Dendritic cell treated with granulocyte-macrophage colony-stimulating factor and Interleukin-4, amounts not matched to agents 40 ng/mL and 50 ng/mL, for 4 days (primary cell): Measurements from ENCODE around the gene INPP5J.
"Not testable (repeated sequence)": the region's sequence is repeated elsewhere in the genome, so short reads cannot be mapped to it uniquely, and the experiment has no call there.

ENCODE experiments used
- H3K27ac Mint-ChIP-seq: one replicate; pipeline ENCODE4 v1.8.0; 2022; ENCODE audit warnings: mild to moderate bottlenecking, mixed read lengths
- H3K27me3 Mint-ChIP-seq: one replicate; pipeline ENCODE4 v1.8.0; 2022; ENCODE audit warnings: mild to moderate bottlenecking, mixed read lengths
- H3K36me3 Mint-ChIP-seq: one replicate; pipeline ENCODE4 v1.8.0; 2022; ENCODE audit warnings: low read depth, mixed read lengths
- H3K4me1 Mint-ChIP-seq: one replicate; pipeline ENCODE4 v1.8.0; 2022; ENCODE audit warnings: low read depth, mixed read lengths
- H3K4me3 Mint-ChIP-seq: one replicate; pipeline ENCODE4 v1.8.0; 2022; ENCODE audit warnings: mild to moderate bottlenecking, moderate library complexity, mixed read lengths
- H3K9me3 Mint-ChIP-seq: one replicate; pipeline ENCODE4 v1.8.0; 2022; ENCODE audit warnings: mixed read lengths
- intact Hi-C: fragments of 100-400 bp; cut with micrococcal nuclease; formaldehyde crosslinking; loops from one replicate; pipeline ENCODE4 v1.15.0; 2022

The INPP5J gene

DNA sequence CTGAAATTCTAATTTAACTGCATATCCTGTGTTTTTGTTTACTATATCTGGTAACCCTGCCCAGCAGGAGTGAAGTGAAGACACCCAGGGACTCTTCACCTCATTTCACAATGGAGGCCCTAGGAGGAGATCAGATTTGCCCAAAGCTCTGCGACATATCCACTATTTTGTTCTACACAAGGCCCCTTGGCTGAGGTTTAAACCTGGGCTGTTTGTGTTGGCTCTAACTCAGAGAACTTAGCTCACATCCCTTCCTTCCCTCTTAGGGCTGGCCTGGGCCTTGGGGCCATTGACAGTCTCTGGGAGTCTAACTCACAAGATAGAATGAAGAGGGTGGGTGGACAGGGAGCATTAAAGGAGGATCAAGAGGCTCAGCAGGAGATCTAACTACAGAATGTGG is 25.7 kb downstream of the INPP5J start:
- intact Hi-C loops = loop anchor here (2.0 to 5.0 kb wide), 4 partner anchors 41 to 386 kb away; partner anchors contain the start of gene SELENOM
- Mint-ChIP-seq H3K4me3 (no peak overlapping the region), H3K9me3 (peaks cover 10% of the 10 kb centered on the region), H3K36me3 (no peaks in the 10 kb centered on the region), H3K27me3 (peaks cover 5% of the 10 kb centered on the region), H3K4me1 (peaks cover 7% of the 10 kb centered on the region), H3K27ac (no peak overlapping the region)

DNA sequence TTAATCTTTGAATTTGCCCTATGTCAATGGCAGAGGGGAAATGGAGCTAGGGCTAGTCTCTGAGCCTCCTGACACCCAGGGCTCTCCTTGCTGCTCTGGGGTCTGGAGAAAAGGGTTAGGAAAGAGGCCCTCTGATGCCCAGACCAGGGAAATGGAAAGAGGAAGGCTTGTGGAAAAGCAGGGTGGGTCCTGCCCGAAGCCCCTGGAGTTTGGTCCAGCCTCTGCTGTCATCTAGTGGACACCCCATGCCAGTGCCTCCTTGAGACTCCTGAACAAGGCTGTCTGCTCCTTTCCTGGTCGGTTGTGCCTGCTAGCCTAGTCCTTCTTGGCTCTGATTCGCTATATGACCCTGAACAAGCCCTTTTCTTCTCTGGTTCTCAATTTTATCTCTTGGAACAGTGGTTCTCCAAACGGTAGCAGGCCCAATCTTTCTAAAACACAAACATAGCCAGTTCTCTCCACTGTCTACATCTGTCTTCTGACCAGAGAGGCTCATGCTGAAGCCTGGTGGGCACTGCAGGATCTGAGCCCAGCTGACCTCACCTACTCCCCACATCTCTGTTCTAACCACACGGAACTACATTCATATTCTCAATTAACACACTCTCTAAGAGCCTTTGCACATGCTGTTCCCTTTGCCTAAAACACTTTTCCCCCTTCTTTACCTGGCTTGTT is 26.3 kb downstream of the INPP5J start:
- peaks cover 10% of the 10 kb centered on the region for H3K9me3 Mint-ChIP-seq
- H3K4me1 Mint-ChIP-seq = peaks cover 7% of the 10 kb centered on the region
- no peak overlapping the region for H3K4me3 Mint-ChIP-seq
- peaks cover 5% of the 10 kb centered on the region for H3K27me3 Mint-ChIP-seq
- H3K36me3 Mint-ChIP-seq = no peaks in the 10 kb centered on the region
- H3K27ac Mint-ChIP-seq = no peak overlapping the region
- intact Hi-C loops = loop anchor here (2.0 to 5.0 kb wide), 4 partner anchors 42 to 387 kb away; partner anchors contain the start of gene SELENOM

DNA sequence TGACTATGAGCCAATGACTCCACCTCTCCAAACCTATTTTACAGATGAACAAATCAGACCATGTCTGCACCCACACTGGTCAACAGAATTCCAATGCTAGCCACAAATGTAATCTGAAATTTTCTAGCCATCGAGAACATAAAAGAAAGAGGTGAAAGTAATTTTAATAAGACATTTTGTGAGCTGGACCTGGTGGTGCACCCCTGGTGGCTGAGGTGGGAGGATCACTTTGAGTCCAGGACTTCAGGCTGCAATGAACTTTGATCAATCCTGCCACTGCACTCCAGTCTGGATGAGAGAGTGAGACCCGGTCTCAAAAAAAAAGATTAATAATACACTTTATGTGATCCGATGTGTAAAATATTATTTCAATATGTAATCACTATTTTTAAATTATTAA is 27.8 kb downstream of the INPP5J start:
- Mint-ChIP-seq H3K4me1 (peaks cover 7% of the 10 kb centered on the region), H3K27me3 (peaks cover 4% of the 10 kb centered on the region), H3K36me3 (no peaks in the 10 kb centered on the region), H3K4me3 (no peak overlapping the region), H3K27ac (no peak overlapping the region), H3K9me3 (peaks cover 10% of the 10 kb centered on the region)
- intact Hi-C loops = no loop called here

DNA sequence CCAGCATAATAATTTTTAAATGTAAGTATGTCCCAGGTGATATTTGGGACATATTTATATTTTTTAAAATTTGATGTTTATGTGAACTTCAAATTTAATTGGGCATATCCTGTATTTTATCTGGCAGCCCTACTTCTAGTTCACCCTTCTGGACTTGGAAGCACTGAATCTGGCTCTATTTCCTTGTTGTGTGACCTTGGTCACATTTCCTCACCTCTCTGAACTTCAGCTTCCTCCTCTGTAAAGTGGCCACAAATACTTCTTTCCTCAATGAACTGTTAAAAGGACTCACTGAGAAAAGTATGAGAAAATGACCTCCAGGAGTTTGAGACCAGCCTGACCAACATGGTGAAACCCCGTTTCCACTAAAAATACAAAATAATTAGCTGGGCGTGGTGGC is 29.1 kb downstream of the INPP5J start:
- intact Hi-C loops = no loop called here
- H3K36me3 Mint-ChIP-seq = no peaks in the 10 kb centered on the region
- H3K4me1 Mint-ChIP-seq = peaks cover 7% of the 10 kb centered on the region
- peaks cover 10% of the 10 kb centered on the region for H3K9me3 Mint-ChIP-seq
- H3K27me3 Mint-ChIP-seq = peaks cover 4% of the 10 kb centered on the region
- H3K27ac Mint-ChIP-seq = no peak overlapping the region
- no peak overlapping the region for H3K4me3 Mint-ChIP-seq

DNA sequence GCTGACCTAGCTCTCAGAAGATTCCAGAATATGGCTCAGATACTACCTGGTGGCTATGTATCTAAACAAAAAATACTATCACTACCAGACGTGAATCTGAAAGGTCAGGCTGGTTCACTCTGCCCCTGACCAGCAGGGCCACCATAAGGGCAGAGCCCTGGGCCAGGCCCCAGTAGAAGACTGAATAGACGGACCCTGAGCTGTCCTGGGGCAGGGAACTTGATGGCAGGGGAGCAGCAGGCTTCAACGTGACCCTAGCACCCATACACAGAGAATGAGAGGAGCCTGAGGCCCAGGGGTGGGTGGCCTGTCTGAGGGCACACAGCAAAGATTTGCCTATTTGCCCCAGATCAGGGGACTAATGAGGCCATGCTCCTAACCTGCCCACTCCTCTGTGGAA is 30.6 kb downstream of the INPP5J start:
- no peak overlapping the region for H3K4me3 Mint-ChIP-seq
- H3K9me3 Mint-ChIP-seq = no peaks in the 10 kb centered on the region
- H3K27ac Mint-ChIP-seq = no peak overlapping the region
- peaks cover 8% of the 10 kb centered on the region for H3K27me3 Mint-ChIP-seq
- H3K36me3 Mint-ChIP-seq = no peaks in the 10 kb centered on the region
- peaks cover 7% of the 10 kb centered on the region for H3K4me1 Mint-ChIP-seq
- intact Hi-C loops = no loop called here

DNA sequence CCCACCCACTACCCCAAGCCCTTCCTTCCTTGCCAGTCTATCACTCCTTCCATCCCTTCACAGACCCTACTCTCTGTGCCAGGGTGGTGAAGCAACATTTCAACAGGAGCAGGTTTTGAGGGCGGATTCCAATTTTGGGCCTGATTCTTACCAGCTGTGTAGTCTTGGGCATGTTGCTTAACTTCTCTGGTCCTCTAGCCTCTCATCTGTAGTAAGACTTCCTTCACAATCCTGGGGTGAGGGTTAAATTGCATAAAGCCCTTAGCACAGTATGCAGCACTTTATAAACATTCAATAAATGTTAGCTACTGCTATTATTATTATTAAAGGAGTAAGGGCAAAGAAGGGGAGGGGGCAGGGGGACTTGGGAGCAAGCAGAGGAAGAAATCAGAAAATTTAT is 32.2 kb downstream of the INPP5J start:
- peaks cover 10% of the 10 kb centered on the region for H3K27me3 Mint-ChIP-seq
- peaks cover 9% of the 10 kb centered on the region for H3K4me1 Mint-ChIP-seq
- intact Hi-C loops = no loop called here
- peaks cover 3% of the 10 kb centered on the region for H3K36me3 Mint-ChIP-seq
- H3K9me3 Mint-ChIP-seq = no peaks in the 10 kb centered on the region
- H3K27ac Mint-ChIP-seq = no peak overlapping the region
- no peak overlapping the region for H3K4me3 Mint-ChIP-seq

DNA sequence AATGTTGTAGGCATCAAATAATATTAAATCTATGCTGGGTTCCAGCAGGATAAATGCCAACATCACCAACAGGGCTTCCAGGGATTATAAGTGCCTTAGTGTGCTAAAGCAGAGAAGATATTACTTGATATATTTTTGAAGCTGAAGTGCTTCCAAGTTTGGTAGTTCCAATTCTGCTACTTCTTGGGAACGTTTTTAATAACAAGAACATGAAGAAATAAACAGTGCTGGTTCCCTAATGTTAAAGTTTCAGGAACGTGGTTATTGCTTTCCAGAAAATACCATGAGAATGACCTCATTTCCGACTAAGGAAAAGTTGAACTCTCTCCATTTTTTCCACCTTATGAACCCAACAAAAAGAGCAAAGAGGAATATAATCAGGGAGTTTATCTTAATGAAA is 32.7 kb downstream of the INPP5J start:
- no peak overlapping the region for H3K4me3 Mint-ChIP-seq
- peaks cover 9% of the 10 kb centered on the region for H3K4me1 Mint-ChIP-seq
- peaks cover 7% of the 10 kb centered on the region for H3K36me3 Mint-ChIP-seq
- intact Hi-C loops = no loop called here
- no peak overlapping the region for H3K27ac Mint-ChIP-seq
- H3K9me3 Mint-ChIP-seq = no peaks in the 10 kb centered on the region
- H3K27me3 Mint-ChIP-seq = peaks cover 8% of the 10 kb centered on the region

DNA sequence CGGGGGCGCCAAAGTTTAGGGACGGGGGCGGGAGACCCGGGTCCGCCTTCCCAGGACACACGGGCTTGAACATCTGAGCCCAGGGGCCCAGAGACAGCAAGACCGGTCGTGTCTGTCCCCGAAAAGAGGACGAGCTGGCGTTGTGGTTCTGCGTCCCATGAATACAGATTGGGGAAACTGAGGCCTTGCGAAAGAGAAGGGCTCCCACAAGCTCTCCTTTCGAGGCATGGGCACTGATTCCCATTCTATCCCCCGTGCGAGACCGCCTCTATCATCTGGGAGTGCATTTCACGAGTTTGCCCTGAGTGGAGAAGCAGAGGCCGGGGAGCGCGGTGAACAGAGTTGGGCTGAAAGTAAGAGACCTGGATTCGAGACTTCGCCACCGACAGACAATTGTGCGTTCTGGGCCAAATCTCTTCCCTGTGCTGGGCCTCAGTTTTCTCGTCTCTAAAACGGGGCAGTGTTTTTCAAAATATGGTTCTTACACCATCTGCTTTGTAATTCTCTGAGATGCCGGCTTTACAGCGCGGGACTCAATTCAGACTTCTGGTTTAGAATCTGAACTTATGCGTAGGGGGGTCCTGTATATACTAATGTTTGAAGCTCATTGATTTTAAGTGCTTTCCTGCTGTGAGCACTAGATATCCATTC is 37.7 kb downstream of the INPP5J start:
- H3K4me1 Mint-ChIP-seq = peaks cover 39% of the 10 kb centered on the region
- intact Hi-C loops = loop anchor here (5.0 kb wide), 1 partner anchor 73 kb away; no protein-coding TSS in a partner anchor
- H3K9me3 Mint-ChIP-seq = no peaks in the 10 kb centered on the region
- H3K27me3 Mint-ChIP-seq = peaks cover 7% of the 10 kb centered on the region
- H3K36me3 Mint-ChIP-seq = peaks cover 29% of the 10 kb centered on the region
- H3K27ac Mint-ChIP-seq = peak overlapping the region; percentile 93
- H3K4me3 Mint-ChIP-seq = peak overlapping the region; percentile 91

DNA sequence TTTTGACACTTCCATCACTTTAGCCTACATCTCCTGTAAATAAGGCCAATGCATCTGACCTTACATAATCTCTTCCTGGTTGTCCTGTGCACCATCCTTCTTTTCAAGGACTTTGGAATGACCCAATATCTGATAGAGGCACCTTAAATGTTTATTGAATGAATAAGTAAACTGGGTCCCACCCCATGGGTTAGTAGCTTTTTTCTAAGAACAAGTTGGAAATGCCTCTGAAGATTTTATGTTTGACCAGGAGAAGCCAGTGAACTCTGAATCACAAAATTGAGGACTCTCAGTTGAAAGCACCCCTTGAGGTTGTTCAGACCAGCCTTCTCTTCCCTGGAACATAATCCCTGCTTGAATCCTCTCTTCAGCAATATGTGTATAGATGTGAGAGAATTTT is 38.6 kb downstream of the INPP5J start:
- Mint-ChIP-seq H3K36me3 (peaks cover 38% of the 10 kb centered on the region), H3K27me3 (peaks cover 7% of the 10 kb centered on the region), H3K9me3 (no peaks in the 10 kb centered on the region), H3K27ac (no peak overlapping the region), H3K4me1 (peaks cover 45% of the 10 kb centered on the region), H3K4me3 (peak overlapping the region; percentile 91)
- intact Hi-C loops = loop anchor here (5.0 kb wide), 1 partner anchor 74 kb away; no protein-coding TSS in a partner anchor

DNA sequence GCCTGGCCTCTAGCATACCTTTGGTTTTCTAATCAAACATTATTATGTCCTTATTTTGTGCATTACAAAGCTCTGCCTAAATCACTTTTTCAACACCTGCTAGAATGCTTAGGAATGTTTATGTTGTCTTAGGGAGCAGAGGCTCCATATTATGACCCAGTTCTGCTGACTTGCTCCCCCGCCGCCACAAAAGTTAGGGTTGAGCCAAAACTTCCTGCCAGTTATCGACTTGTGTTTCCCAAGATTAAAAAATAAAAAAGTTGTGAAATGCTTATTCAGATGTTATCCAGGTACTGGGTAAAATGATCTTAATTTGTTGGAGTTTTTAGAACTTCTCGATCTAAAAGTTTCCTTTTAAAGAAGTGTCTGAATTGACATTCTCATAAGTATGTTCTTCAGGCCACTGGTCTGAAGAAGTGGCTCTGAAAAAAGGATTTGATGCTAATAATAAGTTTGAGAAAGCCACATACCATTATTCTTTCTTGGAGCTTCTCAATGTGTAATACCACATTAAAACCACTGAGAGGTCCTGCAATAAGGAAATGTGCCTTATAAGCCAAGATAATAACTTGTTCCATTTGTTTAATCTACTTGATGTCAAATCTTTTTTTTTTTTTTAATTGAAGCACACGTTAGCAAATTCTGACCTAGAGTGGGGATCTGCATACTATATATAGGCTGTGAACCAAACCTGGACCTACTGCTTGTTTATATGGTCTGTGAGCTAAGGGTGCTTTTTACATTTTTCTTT is 39.4 kb downstream of the INPP5J start:
- peaks cover 7% of the 10 kb centered on the region for H3K27me3 Mint-ChIP-seq
- H3K27ac Mint-ChIP-seq = no peak overlapping the region
- H3K9me3 Mint-ChIP-seq = no peaks in the 10 kb centered on the region
- intact Hi-C loops = loop anchor here (5.0 kb wide), 1 partner anchor 75 kb away; no protein-coding TSS in a partner anchor
- H3K36me3 Mint-ChIP-seq = peaks cover 45% of the 10 kb centered on the region
- H3K4me1 Mint-ChIP-seq = peaks cover 49% of the 10 kb centered on the region
- peak overlapping the region; percentile 4 for H3K4me3 Mint-ChIP-seq

DNA sequence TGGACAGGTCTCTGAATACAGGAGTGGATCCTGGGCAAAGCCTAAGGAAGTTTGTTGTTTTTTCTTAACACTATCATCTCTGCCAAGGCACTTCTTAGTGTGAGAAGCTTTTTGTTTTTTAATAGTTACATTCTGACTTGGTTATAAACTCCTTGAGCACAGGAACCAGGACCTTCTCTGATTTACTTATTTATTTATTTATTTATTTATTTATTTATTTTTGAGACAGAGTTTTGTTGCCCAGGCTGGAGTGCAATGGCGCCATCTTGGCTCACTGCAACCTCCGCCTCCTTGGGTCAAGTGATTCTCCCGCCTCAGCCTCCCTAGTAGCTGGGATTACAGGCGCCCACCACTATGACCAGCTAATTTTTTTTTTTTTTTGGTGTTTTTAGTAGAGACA is 48.2 kb downstream of the INPP5J start:
- Mint-ChIP-seq H3K4me3 (no peak overlapping the region), H3K27me3 (no peaks in the 10 kb centered on the region)

DNA sequence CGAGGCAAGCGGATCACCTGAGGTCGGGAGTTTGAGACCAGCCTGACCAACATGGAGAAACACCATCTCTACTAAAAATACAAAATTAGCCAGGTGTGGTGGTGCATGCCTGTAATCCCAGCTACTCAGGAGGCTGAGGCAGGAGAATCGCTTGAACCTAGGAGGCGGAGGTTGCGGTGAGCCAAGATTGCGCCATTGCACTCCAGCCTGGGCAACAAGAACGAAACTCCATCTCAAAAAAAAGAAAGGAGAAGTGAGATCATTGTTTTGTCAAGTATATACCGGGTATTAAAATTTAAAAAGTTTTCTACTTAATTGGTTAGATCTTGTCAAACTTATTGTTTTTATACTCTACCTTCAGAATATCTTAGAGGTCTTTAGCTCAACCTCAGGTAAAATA is 49.0 kb downstream of the INPP5J start:
- H3K27ac Mint-ChIP-seq, intact Hi-C loops: not testable (repeated sequence)
- H3K36me3 Mint-ChIP-seq = peaks cover 42% of the 10 kb centered on the region

More for the DNA sequence above, 48.2 kb downstream of the INPP5J start:
- Mint-ChIP-seq H3K4me1 (peaks cover 34% of the 10 kb centered on the region), H3K27ac (no peak overlapping the region), H3K36me3 (peaks cover 42% of the 10 kb centered on the region), H3K9me3 (no peaks in the 10 kb centered on the region)
- intact Hi-C loops = no loop called here

DNA sequence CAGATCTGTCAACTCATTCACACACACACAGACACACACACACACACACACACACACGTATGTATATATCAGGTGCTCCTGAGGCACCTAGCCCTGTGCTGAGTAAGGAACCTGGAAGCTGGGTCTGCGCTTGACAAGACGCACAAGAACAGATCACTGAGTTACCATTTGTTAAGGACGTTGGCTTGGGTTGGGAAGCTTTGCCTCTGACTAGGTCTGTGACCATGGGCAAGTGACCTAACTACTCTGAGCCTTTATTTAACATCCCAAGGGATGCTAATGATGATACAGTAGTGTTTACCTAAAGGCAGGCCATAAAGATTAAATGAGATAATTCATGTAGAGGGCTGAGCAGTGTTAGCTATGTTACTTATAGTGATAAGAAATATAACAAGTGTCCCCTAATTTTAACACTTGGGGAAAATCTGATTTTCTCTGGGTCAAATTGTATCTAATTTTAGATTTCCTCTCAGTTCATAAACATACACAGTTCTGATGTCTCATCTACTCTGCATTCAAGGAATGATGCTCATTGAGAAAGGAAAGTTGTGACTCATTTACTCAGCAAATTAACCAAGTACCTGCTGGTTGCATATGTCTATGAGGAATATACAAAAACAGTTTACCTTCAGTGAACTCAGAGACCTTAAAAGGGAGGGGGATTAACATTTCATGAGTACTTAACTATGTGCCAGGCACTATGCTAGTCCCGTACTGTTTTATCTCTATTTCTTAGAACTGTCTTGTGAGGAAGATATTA is 50.8 kb downstream of the INPP5J start:
- peaks cover 29% of the 10 kb centered on the region for H3K4me1 Mint-ChIP-seq
- no peaks in the 10 kb centered on the region for H3K9me3 Mint-ChIP-seq
- peaks cover 43% of the 10 kb centered on the region for H3K36me3 Mint-ChIP-seq
- no peak overlapping the region for H3K27ac Mint-ChIP-seq
- intact Hi-C loops = no loop called here
- H3K4me3 Mint-ChIP-seq = no peak overlapping the region
- no peaks in the 10 kb centered on the region for H3K27me3 Mint-ChIP-seq

More for the DNA sequence above, 49.0 kb downstream of the INPP5J start:
- H3K9me3 Mint-ChIP-seq, H3K27me3 Mint-ChIP-seq, H3K4me3 Mint-ChIP-seq: not testable (repeated sequence)
- H3K4me1 Mint-ChIP-seq = peaks cover 33% of the 10 kb centered on the region
